MM.1S (cell line): ENCODE results near the gene UXT.

Experiments
- DNase-seq: peaks from one replicate; pipeline ENCODE4 v3.0.0-alpha.2; 2015
- H2AFZ ChIP-seq: fragments of 300-600 bp; sonication (generic); 2 replicates; pipeline ENCODE4 v1.6.0; 2016; ENCODE audit warnings: antibody characterized with exemption, low read length
- H3F3A ChIP-seq: fragments of 300-600 bp; sonication (generic); 2 replicates; pipeline ENCODE4 v1.6.1; 2016; ENCODE audit warnings: mild to moderate bottlenecking, antibody characterized with exemption, low read length, moderate library complexity, mixed read lengths; ENCODE audit not compliant: insufficient read depth
- H3K27ac ChIP-seq: fragments of 300-600 bp; sonication (generic); 2 replicates; pipeline ENCODE4 v1.5.1; 2016; ENCODE audit warnings: mild to moderate bottlenecking, low read length
- H3K27me3 ChIP-seq: fragments of 300-600 bp; sonication (generic); replicated peaks from 2 replicates; pipeline ENCODE4 v1.6.0; 2016; ENCODE audit warnings: low read length; ENCODE audit not compliant: insufficient read depth
- H3K36me3 ChIP-seq: fragments of 300-600 bp; sonication (generic); replicated peaks from 2 replicates; pipeline ENCODE4 v1.6.1; 2016; ENCODE audit warnings: mild to moderate bottlenecking, low read length, mixed read lengths; ENCODE audit not compliant: insufficient read depth
- H3K4me1 ChIP-seq: fragments of 300-600 bp; sonication (generic); 2 replicates; pipeline ENCODE4 v1.6.1; 2016; ENCODE audit warnings: low read length, mixed read lengths
- H3K4me2 ChIP-seq: fragments of 300-600 bp; sonication (generic); 2 replicates; pipeline ENCODE4 v1.6.0; 2016; ENCODE audit warnings: low read depth, low read length
- H3K4me3 ChIP-seq: fragments of 300-600 bp; sonication (generic); 2 replicates; pipeline ENCODE4 v1.5.1; 2016; ENCODE audit warnings: low read length, mixed read lengths
- H3K79me2 ChIP-seq: fragments of 300-600 bp; sonication (generic); 2 replicates; pipeline ENCODE4 v1.6.1; 2016; ENCODE audit warnings: mixed run types, low read length, mixed read lengths
- H3K9ac ChIP-seq: fragments of 300-600 bp; sonication (generic); 2 replicates; pipeline ENCODE4 v1.6.1; 2016; ENCODE audit warnings: low read length, mixed read lengths
- H3K9me2 ChIP-seq: fragments of 300-600 bp; sonication (generic); replicated peaks from 2 replicates; pipeline ENCODE4 v1.6.1; 2016; ENCODE audit warnings: mild to moderate bottlenecking, low read length, mixed read lengths; ENCODE audit not compliant: insufficient read depth
- H3K9me3 ChIP-seq: fragments of 300-600 bp; sonication (generic); replicated peaks from 2 replicates; pipeline ENCODE4 v1.6.1; 2016; ENCODE audit warnings: mild to moderate bottlenecking, low read length, mixed read lengths; ENCODE audit not compliant: insufficient read depth
- H4K20me1 ChIP-seq: fragments of 300-600 bp; sonication (generic); 2 replicates; pipeline ENCODE4 v1.6.1; 2016; ENCODE audit warnings: mild to moderate bottlenecking, low read length, moderate library complexity, mixed read lengths; ENCODE audit not compliant: insufficient read depth
- CTCF ChIP-seq: fragments of 300-600 bp; sonication (generic); IDR thresholded peaks from 2 replicates; pipeline ENCODE4 v1.5.1; 2016; ENCODE audit warnings: antibody characterized with exemption, low read length, mixed read lengths
- EZH2 ChIP-seq: fragments of 300-600 bp; sonication (generic); optimal IDR thresholded peaks from 2 replicates; pipeline ENCODE3; 2017; ENCODE audit warnings: low read depth, mild to moderate bottlenecking, antibody characterized with exemption, low read length, mixed read lengths
- EZH2phosphoT487 ChIP-seq: fragments of 300-600 bp; sonication (generic); IDR thresholded peaks from 2 replicates; pipeline ENCODE4 v1.6.1; 2018; ENCODE audit warnings: antibody characterized with exemption, low read length

Gene UXT

DNA sequence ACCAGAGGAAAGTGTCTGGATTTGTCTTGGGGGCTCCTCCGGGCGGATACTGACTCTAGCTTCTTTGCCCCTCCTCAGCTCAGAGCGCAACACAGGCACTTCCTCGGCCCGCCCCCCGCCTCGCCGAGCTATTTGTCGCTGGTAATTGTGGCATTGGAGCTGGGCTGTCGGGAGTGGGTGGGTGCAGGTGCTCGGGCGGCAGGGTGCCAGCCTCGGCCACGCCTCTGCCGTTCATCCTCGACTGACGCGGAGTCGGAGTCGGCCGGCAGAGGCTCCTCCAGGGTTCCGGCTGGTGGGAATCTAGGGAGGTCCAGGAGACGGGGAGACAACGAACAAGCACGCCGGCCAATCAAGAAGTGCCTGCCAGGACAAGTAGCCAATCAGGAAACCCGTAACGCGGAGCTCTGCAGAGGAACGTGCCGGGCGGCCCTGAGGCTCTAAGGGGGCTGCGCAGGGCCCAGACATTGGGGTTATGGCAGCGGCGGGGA, 35.4 kb downstream of the UXT start:
- Histone ChIP-seq H3K36me3 (no peaks in the 10 kb centered on the region), H3K9me2 (no peaks in the 10 kb centered on the region), H3K9ac (no peak overlapping the region), H3K27ac (no peak overlapping the region), H3K9me3 (no peaks in the 10 kb centered on the region), H3K27me3 (no peaks in the 10 kb centered on the region), H3K4me2 (peak overlapping the region; percentile 72), H3K79me2 (no peaks in the 10 kb centered on the region), H3F3A (no peaks in the 10 kb centered on the region), H3K4me3 (peak overlapping the region; percentile 54), H4K20me1 (no peaks in the 10 kb centered on the region), H3K4me1 (no peaks in the 10 kb centered on the region), H2AFZ (peak overlapping the region; percentile 53)
- DNase-seq: peak; percentile 27
- TF ChIP-seq EZH2phosphoT487: no peak
- TF ChIP-seq EZH2: no peak
- no peak for TF ChIP-seq CTCF

DNA sequence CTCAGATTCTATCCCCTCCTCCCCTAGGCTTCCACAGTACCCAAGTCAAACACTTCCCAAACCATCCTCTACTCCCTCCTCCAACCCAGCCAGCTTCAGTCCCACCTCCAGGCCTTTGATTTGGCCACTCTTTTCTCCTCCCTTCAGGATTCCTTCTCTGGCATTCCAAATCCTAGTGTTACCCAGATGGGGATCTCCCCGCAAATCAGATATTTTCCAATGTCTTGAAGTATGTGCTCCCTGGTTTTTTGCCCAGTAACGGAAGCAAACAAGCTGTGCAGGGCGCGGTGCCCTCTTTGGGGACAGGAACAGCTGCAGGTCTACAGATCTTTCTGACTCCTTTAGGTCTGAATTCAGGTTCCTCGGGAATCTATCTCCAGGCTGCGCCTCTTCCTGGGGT, 37.1 kb downstream of the UXT start:
- no peak for TF ChIP-seq CTCF
- no peak for TF ChIP-seq EZH2
- no peak for TF ChIP-seq EZH2phosphoT487
- no peaks in the 10 kb centered on the region for H3K36me3 ChIP-seq
- no peak overlapping the region for H2AFZ ChIP-seq
- no peak overlapping the region for H3K9ac ChIP-seq
- H3F3A ChIP-seq: no peaks in the 10 kb centered on the region
- no peaks in the 10 kb centered on the region for H4K20me1 ChIP-seq
- no peaks in the 10 kb centered on the region for H3K79me2 ChIP-seq
- no peak overlapping the region for H3K4me2 ChIP-seq
- no peak overlapping the region for H3K4me3 ChIP-seq
- no peak for DNase-seq
- H3K4me1 ChIP-seq: no peaks in the 10 kb centered on the region
- no peak overlapping the region for H3K27ac ChIP-seq
- no peaks in the 10 kb centered on the region for H3K27me3 ChIP-seq
- H3K9me3 ChIP-seq: no peaks in the 10 kb centered on the region
- no peaks in the 10 kb centered on the region for H3K9me2 ChIP-seq

GRCh38 chrX:47620303-47620685, 38.7 kb downstream of the UXT start:
- no peaks in the 10 kb centered on the region for H3K27me3 ChIP-seq
- H3K4me1 ChIP-seq: no peaks in the 10 kb centered on the region
- no peaks in the 10 kb centered on the region for H3K79me2 ChIP-seq
- no peak overlapping the region for H3K4me2 ChIP-seq
- no peaks in the 10 kb centered on the region for H3K36me3 ChIP-seq
- no peak for DNase-seq
- no peak overlapping the region for H2AFZ ChIP-seq
- H3K9me3 ChIP-seq: no peaks in the 10 kb centered on the region
- TF ChIP-seq CTCF (no peak), EZH2 (no peak), EZH2phosphoT487 (no peak)
- no peak overlapping the region for H3K27ac ChIP-seq
- no peaks in the 10 kb centered on the region for H4K20me1 ChIP-seq
- no peak overlapping the region for H3K4me3 ChIP-seq
- no peaks in the 10 kb centered on the region for H3K9me2 ChIP-seq
- H3F3A ChIP-seq: no peaks in the 10 kb centered on the region
- no peak overlapping the region for H3K9ac ChIP-seq
